Spleen (tissue), 7 donors: ENCODE data around the gene CNTROB.

Experiments used
- POLR2A ChIP-seq, 3 donors: fragments of 450-650 bp; IDR thresholded peaks; one replicate each; pipeline ENCODE4 v1.5.1; 2017; ENCODE audit warnings: antibody characterized with exemption in 3 of 3, mild to moderate bottlenecking in 1 of 3
- POLR2AphosphoS5 ChIP-seq, 3 donors: sonication (generic); formaldehyde crosslinking; IDR thresholded peaks; one replicate each; pipeline ENCODE4 v1.5.1; 2017; ENCODE audit warnings: antibody characterized with exemption in 3 of 3
- TF ChIP-seq, protein P1 (sequence below), 11 experiments: fragments of 200-600 bp in 7 of 11; fragments of 450-650 bp in 4 of 11; sonication (generic) in 4 of 11; IDR thresholded peaks in 8 of 11; conservative IDR thresholded peaks in 3 of 11; 1 replicate in 7 of 11; 2 replicates in 4 of 11; pipeline versions ENCODE4 v1.4.0 to v1.8.0; 2016 to 2021; ENCODE audit warnings: antibody characterized with exemption in 11 of 11, inconsistent platforms in 4 of 11, mild to moderate bottlenecking in 1 of 11
- donor health status: DM: no; HTN: no; CAD: no; lungs with moderate emphysema.
- donor health status: DM: no; HTN: no; CAD: no.
- donor health status: DM: no; HTN: no; CAD: no.

GRCh38 chr17:7887038-7887481, 44.9 kb upstream of the CNTROB start:
- TF ChIP-seq, protein P1, sequence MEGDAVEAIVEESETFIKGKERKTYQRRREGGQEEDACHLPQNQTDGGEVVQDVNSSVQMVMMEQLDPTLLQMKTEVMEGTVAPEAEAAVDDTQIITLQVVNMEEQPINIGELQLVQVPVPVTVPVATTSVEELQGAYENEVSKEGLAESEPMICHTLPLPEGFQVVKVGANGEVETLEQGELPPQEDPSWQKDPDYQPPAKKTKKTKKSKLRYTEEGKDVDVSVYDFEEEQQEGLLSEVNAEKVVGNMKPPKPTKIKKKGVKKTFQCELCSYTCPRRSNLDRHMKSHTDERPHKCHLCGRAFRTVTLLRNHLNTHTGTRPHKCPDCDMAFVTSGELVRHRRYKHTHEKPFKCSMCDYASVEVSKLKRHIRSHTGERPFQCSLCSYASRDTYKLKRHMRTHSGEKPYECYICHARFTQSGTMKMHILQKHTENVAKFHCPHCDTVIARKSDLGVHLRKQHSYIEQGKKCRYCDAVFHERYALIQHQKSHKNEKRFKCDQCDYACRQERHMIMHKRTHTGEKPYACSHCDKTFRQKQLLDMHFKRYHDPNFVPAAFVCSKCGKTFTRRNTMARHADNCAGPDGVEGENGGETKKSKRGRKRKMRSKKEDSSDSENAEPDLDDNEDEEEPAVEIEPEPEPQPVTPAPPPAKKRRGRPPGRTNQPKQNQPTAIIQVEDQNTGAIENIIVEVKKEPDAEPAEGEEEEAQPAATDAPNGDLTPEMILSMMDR (IDR thresholded peaks at IDR 0.05 in 8 of 11, conservative IDR thresholded peaks at IDR 0.05 in 3 of 11), result peak in 1 of 11 experiments; percentile 30
- TF ChIP-seq POLR2A (IDR thresholded peaks at IDR 0.05), result no peak
- no peak for TF ChIP-seq POLR2AphosphoS5 (IDR thresholded peaks at IDR 0.05)
